ENCODE results near the gene ZNF429. TPM values are rescaled to one million over a fixed set of nuclear protein-coding genes. Genes with fewer than 3 reads are reported as not detected.

ZNF429 gene
- total RNA-seq, 2 experiments from 2014 or later, result 11.8 to 14.7 TPM

GRCh38 chr19:21587117-21587461, 81.7 kb downstream of the ZNF429 start:
- H3K9me3 Mint-ChIP-seq, result no peaks in the 10 kb centered on the region
- ChIA-PET POLR2A (interaction anchor here (0.7 kb wide), 1 partner anchor 21 kb away, joined by 3 read pairs; no protein-coding TSS in a partner anchor), CTCF (interaction anchor here (0.6 to 0.7 kb wide), 2 partner anchors 102 to 103 kb away, joined by 3 read pairs; no protein-coding TSS in a partner anchor)
- peak overlapping the region; percentile 49 for H3K27ac Mint-ChIP-seq
- peak overlapping the region; percentile 72 for H3K4me3 Mint-ChIP-seq
- peaks cover 1% of the 10 kb centered on the region for H3K27me3 Mint-ChIP-seq
- DNase-seq (no peak), ATAC-seq (no peak)
- no peaks in the 10 kb centered on the region for H3K36me3 Mint-ChIP-seq (ENCODE audit: low read depth)
- peaks cover 19% of the 10 kb centered on the region for H3K4me1 Mint-ChIP-seq (ENCODE audit: low read depth)
- no peak for TF ChIP-seq CTCF (IDR thresholded peaks at IDR 0.05)
- intact Hi-C loops (cut with micrococcal nuclease), result no loop called here

- intact Hi-C loops (cut with micrococcal nuclease), result no loop called here
- POLR2A ChIA-PET, result interaction anchor here (0.7 kb wide), 1 partner anchor 21 kb away, joined by 3 read pairs; no protein-coding TSS in a partner anchor
- Mint-ChIP-seq H3K4me3 (peak overlapping the region; percentile 72), H3K9me3 (no peaks in the 10 kb centered on the region), H3K4me1 (ENCODE audit: low read depth) (peaks cover 19% of the 10 kb centered on the region), H3K27me3 (peaks cover 1% of the 10 kb centered on the region), H3K36me3 (ENCODE audit: low read depth) (no peaks in the 10 kb centered on the region), H3K27ac (no peak overlapping the region)
- CTCF ChIA-PET, result interaction anchor here (0.7 kb wide), 1 partner anchor 104 kb away, joined by 3 read pairs; no protein-coding TSS in a partner anchor
- DNase-seq (no peak), ATAC-seq (no peak)
- no peak for TF ChIP-seq CTCF (IDR thresholded peaks at IDR 0.05)
Measured at GRCh38 chr19:21587549-21587948, 82.1 kb downstream of the ZNF429 start.

GRCh38 chr19:21588065-21588601, 82.7 kb downstream of the ZNF429 start:
- ChIA-PET CTCF (no interaction called here), POLR2A (no interaction called here)
- ATAC-seq (no peak), DNase-seq (no peak)
- H3K9me3 Mint-ChIP-seq, result no peaks in the 10 kb centered on the region
- H3K27me3 Mint-ChIP-seq, result peaks cover 1% of the 10 kb centered on the region
- H3K4me3 Mint-ChIP-seq, result no peak overlapping the region
- intact Hi-C loops (cut with micrococcal nuclease), result no loop called here
- H3K27ac Mint-ChIP-seq, result no peak overlapping the region
- no peaks in the 10 kb centered on the region for H3K36me3 Mint-ChIP-seq (ENCODE audit: low read depth)
- peaks cover 19% of the 10 kb centered on the region for H3K4me1 Mint-ChIP-seq (ENCODE audit: low read depth)
- TF ChIP-seq CTCF (IDR thresholded peaks at IDR 0.05), result no peak

GRCh38 chr19:21590867-21591266, 85.5 kb downstream of the ZNF429 start:
- Mint-ChIP-seq H3K27me3 (no peaks in the 10 kb centered on the region), H3K4me1 (ENCODE audit: low read depth) (peaks cover 6% of the 10 kb centered on the region), H3K4me3 (no peak overlapping the region), H3K36me3 (ENCODE audit: low read depth) (no peaks in the 10 kb centered on the region), H3K9me3 (no peaks in the 10 kb centered on the region), H3K27ac (no peak overlapping the region)
- DNase-seq (no peak), ATAC-seq (no peak)
- intact Hi-C loops (cut with micrococcal nuclease), result no loop called here
- ChIA-PET POLR2A (interaction anchor here (0.6 kb wide), 1 partner anchor 1797 kb away, joined by 3 read pairs; no protein-coding TSS in a partner anchor), CTCF (interaction anchor here (0.7 kb wide), 1 partner anchor 68 kb away, joined by 3 read pairs; no protein-coding TSS in a partner anchor)
- TF ChIP-seq CTCF (IDR thresholded peaks at IDR 0.05), result no peak

- Mint-ChIP-seq H3K27ac (no peak overlapping the region), H3K4me1 (ENCODE audit: low read depth) (peaks cover 3% of the 10 kb centered on the region), H3K4me3 (no peak overlapping the region), H3K27me3 (no peaks in the 10 kb centered on the region), H3K9me3 (no peaks in the 10 kb centered on the region), H3K36me3 (ENCODE audit: low read depth) (no peaks in the 10 kb centered on the region)
- ATAC-seq, result no peak
- DNase-seq, result no peak
- CTCF ChIA-PET, result no interaction called here
- intact Hi-C loops (cut with micrococcal nuclease), result no loop called here
- no peak for TF ChIP-seq CTCF (IDR thresholded peaks at IDR 0.05)
- POLR2A ChIA-PET, result no interaction called here
Measured at GRCh38 chr19:21593008-21593481, 87.6 kb downstream of the ZNF429 start.

All from activated CD8-positive, alpha-beta T cell treated with anti-CD3 and anti-CD28 coated beads for 36 hours (primary cell).